Liver (tissue), 9 donors: ENCODE data around the gene MROH8. TPM values are rescaled to one million over a fixed set of nuclear protein-coding genes. Genes with fewer than 3 reads are reported as not detected.
A peak's percentile ranks its signal among the peaks of the same experiment; 100 is the strongest.

Experiments
- DNase-seq: peaks from one replicate; pipeline ENCODE4 v3.0.0-alpha.2; 2017; ENCODE audit warnings: low spot score
- H3K27ac ChIP-seq, 2 donors: one replicate each; pipeline ENCODE4 v1.7.0; 2013; ENCODE audit warnings: inconsistent platforms in 2 of 2, low read length in 2 of 2, control low read depth in 1 of 2, low read depth in 1 of 2, mild to moderate bottlenecking in 1 of 2
- H3K27me3 ChIP-seq, 4 donors: one replicate each; pipeline versions ENCODE4 v1.6.1 to v1.7.0; 2013; ENCODE audit warnings: low read length in 3 of 4, inconsistent platforms in 1 of 4, mild to moderate bottlenecking in 1 of 4, moderate library complexity in 1 of 4; ENCODE audit not compliant: control insufficient read depth in 4 of 4, insufficient read depth in 4 of 4
- H3K36me3 ChIP-seq, 4 donors: one replicate each; pipeline versions ENCODE4 v1.6.1 to v1.7.0; 2013; ENCODE audit warnings: low read length in 3 of 4, mild to moderate bottlenecking in 3 of 4, low read depth in 1 of 4, moderate library complexity in 1 of 4; ENCODE audit not compliant: control insufficient read depth in 4 of 4, insufficient read depth in 3 of 4
- H3K4me1 ChIP-seq, 4 donors: one replicate each; pipeline versions ENCODE4 v1.6.1 to v1.7.0; 2013; ENCODE audit warnings: low read length in 3 of 4, mild to moderate bottlenecking in 3 of 4, moderate library complexity in 1 of 4; ENCODE audit not compliant: control insufficient read depth in 4 of 4, insufficient read depth in 4 of 4
- H3K4me3 ChIP-seq, 3 donors: one replicate each; pipeline versions ENCODE4 v1.6.1 to v1.7.0; 2013; ENCODE audit warnings: low read length in 3 of 3, control low read depth in 1 of 3, low read depth in 1 of 3, mild to moderate bottlenecking in 1 of 3
- H3K9ac ChIP-seq, 2 donors: one replicate each; pipeline ENCODE4 v1.7.0; 2013; ENCODE audit warnings: low read length in 2 of 2, mild to moderate bottlenecking in 2 of 2, moderate library complexity in 2 of 2, control low read depth in 1 of 2, low read depth in 1 of 2
- H3K9me3 ChIP-seq, 4 donors: one replicate each; pipeline versions ENCODE4 v1.6.1 to v1.7.0; 2013; ENCODE audit warnings: low read length in 3 of 4; ENCODE audit not compliant: control insufficient read depth in 4 of 4
- ATF3 ChIP-seq: IDR thresholded peaks from 2 replicates; pipeline ENCODE4 v1.6.1; 2016; ENCODE audit warnings: antibody characterized with exemption
- CTCF ChIP-seq: fragments of 150-350 bp; IDR thresholded peaks from 2 replicates; pipeline ENCODE4 v1.5.1; 2017; ENCODE audit warnings: improper control_type of control experiment, low read depth, low read length; ENCODE audit not compliant: missing input control
- EGR1 ChIP-seq, 2 donors: IDR thresholded peaks; 2 replicates each; pipeline ENCODE4 v1.6.1; 2016 to 2018; ENCODE audit warnings: antibody characterized with exemption in 2 of 2, low read depth in 2 of 2
- FOXA1 ChIP-seq: IDR thresholded peaks from 2 replicates; pipeline ENCODE4 v1.6.1; 2016; ENCODE audit warnings: antibody characterized with exemption
- FOXA2 ChIP-seq: IDR thresholded peaks from 2 replicates; pipeline ENCODE4 v1.6.1; 2016; ENCODE audit warnings: antibody characterized with exemption
- GABPA ChIP-seq, 2 donors: IDR thresholded peaks in 1 of 2; conservative IDR thresholded peaks in 1 of 2; 2 replicates each; pipeline ENCODE4 v1.6.1; 2016; ENCODE audit warnings: antibody characterized with exemption in 2 of 2, mild to moderate bottlenecking in 1 of 2, moderate library complexity in 1 of 2
- HNF4A ChIP-seq, 2 donors: conservative IDR thresholded peaks; 2 replicates each; pipeline ENCODE4 v1.6.1; 2016; ENCODE audit warnings: antibody characterized with exemption in 2 of 2, mild to moderate bottlenecking in 2 of 2
- HNF4G ChIP-seq: IDR thresholded peaks from 2 replicates; pipeline ENCODE4 v1.6.1; 2016; ENCODE audit warnings: antibody characterized with exemption
- JUND ChIP-seq, 2 donors: IDR thresholded peaks; 2 replicates each; pipeline ENCODE4 v1.6.1; 2016; ENCODE audit warnings: antibody characterized with exemption in 2 of 2
- NR2F2 ChIP-seq: IDR thresholded peaks from 2 replicates; pipeline ENCODE4 v1.6.1; 2016; ENCODE audit warnings: antibody characterized with exemption
- RAD21 ChIP-seq, 2 donors: IDR thresholded peaks; 2 replicates each; pipeline ENCODE4 v1.6.1; 2016; ENCODE audit warnings: antibody characterized with exemption in 2 of 2, mild to moderate bottlenecking in 2 of 2
- REST ChIP-seq: IDR thresholded peaks from 2 replicates; pipeline ENCODE4 v1.6.1; 2016; ENCODE audit warnings: antibody characterized with exemption, mild to moderate bottlenecking
- RXRA ChIP-seq, 2 donors: IDR thresholded peaks; 2 replicates each; pipeline ENCODE4 v1.6.1; 2017 to 2018; ENCODE audit warnings: antibody characterized with exemption in 2 of 2, mild to moderate bottlenecking in 1 of 2
- SP1 ChIP-seq: IDR thresholded peaks from 2 replicates; pipeline ENCODE4 v1.6.1; 2018; ENCODE audit warnings: antibody characterized with exemption, mild to moderate bottlenecking
- TAF1 ChIP-seq: conservative IDR thresholded peaks from 2 replicates; pipeline ENCODE4 v1.6.1; 2016; ENCODE audit warnings: antibody characterized with exemption, mild to moderate bottlenecking
- YY1 ChIP-seq: IDR thresholded peaks from 2 replicates; pipeline ENCODE4 v1.6.1; 2016; ENCODE audit warnings: antibody characterized with exemption, mild to moderate bottlenecking
- ZBTB33 ChIP-seq: IDR thresholded peaks from 2 replicates; pipeline ENCODE4 v1.6.1; 2016; ENCODE audit warnings: antibody characterized with exemption
- WGBS: extraction: QIAGEN DNeasy Blood & Tissue Kit; methylation state at CpG from one replicate; pipeline ENCODE4 v1.1.7; 2013; 5-methylcytosine and 5-hydroxymethylcytosine counted together
- polyA plus RNA-seq, 2 donors: library from polyadenylated mRNA; stranded (reverse) in 1 of 2; unstranded in 1 of 2; fragments of 200-250 nt in 1 of 2; fragments of >200 nt in 1 of 2; fragmentation: Nextera tagmentation in 1 of 2; extraction: Ambion mirVana in 1 of 2; gene quantifications; one replicate each; pipeline versions ENCODE4 v1.2.1 to v1.2.3, GENCODE V29; 2013 to 2015
- total RNA-seq, 2 donors: library from RNA; depleted of rRNA; stranded (reverse); fragments of >200 nt; gene quantifications; one replicate each; pipeline ENCODE4 v1.2.3, GENCODE V29; 2014
- donor health status: healthy.
- donor health status: healthy.
- donor health status: healthy.
- donor health status: healthy.
- donor health status: healthy.

The MROH8 gene
- total and polyA plus RNA-seq, 4 donors = 1.3 to 5.1 (median 2.0) TPM

GRCh38 chr20:37155987-37156386, 23.4 kb downstream of the MROH8 start:
- no peaks in the 10 kb centered on the region for H3K27me3 ChIP-seq
- TF ChIP-seq SP1 (peak; percentile 16), ATF3 (no peak), RAD21 (IDR thresholded peaks at IDR 0.05) (no peak), HNF4A (conservative IDR thresholded peaks at IDR 0.05) (peak; percentile 53 to 69)
- no peak overlapping the region for H3K4me3 ChIP-seq
- no peak overlapping the region for H3K27ac ChIP-seq
- DNase-seq = no peak
- H3K4me1 ChIP-seq = peaks cover 0 to 5% (median 0%) of the 10 kb centered on the region in 4 donors
- 88% methylated on average over 9 of the region's 9 CpGs for WGBS
- H3K9ac ChIP-seq = no peak overlapping the region
- H3K36me3 ChIP-seq = peaks cover 0 to 2% (median under 1%) of the 10 kb centered on the region in 4 donors
- H3K9me3 ChIP-seq = no peaks in the 10 kb centered on the region

GRCh38 chr20:37154684-37155298, 24.6 kb downstream of the MROH8 start:
- Histone ChIP-seq H3K9me3 (no peaks in the 10 kb centered on the region), H3K36me3 (peaks cover 0 to 2% (median under 1%) of the 10 kb centered on the region in 4 donors), H3K4me1 (peaks cover 0 to 5% (median 0%) of the 10 kb centered on the region in 4 donors), H3K9ac (no peak overlapping the region), H3K27ac (no peak overlapping the region), H3K4me3 (no peak overlapping the region), H3K27me3 (no peaks in the 10 kb centered on the region)
- TF ChIP-seq HNF4G = no peak
- no peak for TF ChIP-seq NR2F2
- no peak for TF ChIP-seq EGR1 (IDR thresholded peaks at IDR 0.05; ENCODE audit: low read depth in 2 of 2)
- no peak for TF ChIP-seq SP1
- TF ChIP-seq YY1 = no peak
- TF ChIP-seq RAD21 (IDR thresholded peaks at IDR 0.05) = no peak
- TF ChIP-seq REST = no peak
- TF ChIP-seq FOXA2 = no peak
- TF ChIP-seq HNF4A (conservative IDR thresholded peaks at IDR 0.05) = no peak
- no peak for TF ChIP-seq ZBTB33
- TF ChIP-seq CTCF = no peak
- TF ChIP-seq FOXA1 = no peak
- no peak for TF ChIP-seq JUND (IDR thresholded peaks at IDR 0.05)
- TF ChIP-seq GABPA (IDR thresholded peaks at IDR 0.05 in 1 of 2, conservative IDR thresholded peaks at IDR 0.05 in 1 of 2) = no peak
- no peak for TF ChIP-seq ATF3
- TF ChIP-seq RXRA (IDR thresholded peaks at IDR 0.05) = no peak
- no peak for TF ChIP-seq TAF1
- DNase-seq = no peak
- 97% methylated on average over 6 of the region's 6 CpGs for WGBS
